ENCODE data around the gene TOR1A.

Gene TOR1A

DNA sequence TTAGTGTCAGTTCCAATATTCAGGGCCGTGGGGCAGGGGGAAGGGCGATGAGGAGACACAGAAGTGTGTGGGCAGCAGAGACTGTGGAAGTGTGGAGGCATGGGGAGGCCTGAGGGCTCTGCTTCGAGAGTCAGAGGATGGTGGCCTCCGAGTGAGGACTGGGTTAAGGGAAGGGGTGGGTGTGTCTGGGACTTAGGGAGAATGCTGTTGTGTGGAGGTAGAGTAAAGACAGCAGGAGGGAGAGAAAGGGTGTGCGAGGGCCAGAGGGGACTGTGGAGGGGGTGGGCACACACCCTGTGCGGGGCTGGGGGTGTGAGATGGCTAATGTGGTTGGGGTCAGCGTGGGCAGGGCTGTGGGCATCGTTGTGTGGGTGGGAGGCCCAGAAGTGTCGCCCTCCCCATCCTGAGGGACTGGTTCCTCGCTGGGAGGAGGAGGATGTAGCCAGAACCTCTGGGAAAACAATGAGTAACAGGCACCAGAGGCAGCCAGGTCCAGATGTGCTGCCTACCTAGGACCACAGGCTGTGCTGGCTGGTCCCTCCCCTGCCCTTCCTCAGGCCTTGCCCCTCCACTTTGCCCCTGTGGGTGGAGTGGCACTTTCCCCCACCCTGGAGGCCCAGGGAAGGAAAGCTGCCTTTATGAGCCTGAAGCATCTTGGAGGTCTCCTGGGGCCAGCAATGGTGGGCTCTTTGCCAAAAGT, 15.5 kb upstream of the TOR1A start:
- H3K27ac ChIP-seq (replicated peaks; ENCODE audit: low read length) = no peak overlapping the region
- H3K4me2 ChIP-seq (ENCODE audit: insufficient read depth, low read length, poor library complexity, severe bottlenecking) = no peak overlapping the region
- WGBS, 2 donors (ENCODE audit: extremely low coverage in 2 of 2, insufficient read length in 2 of 2, insufficient replicate concordance in 1 of 2) = no CpG with 5 or more reads among the region's 10 CpGs

DNA sequence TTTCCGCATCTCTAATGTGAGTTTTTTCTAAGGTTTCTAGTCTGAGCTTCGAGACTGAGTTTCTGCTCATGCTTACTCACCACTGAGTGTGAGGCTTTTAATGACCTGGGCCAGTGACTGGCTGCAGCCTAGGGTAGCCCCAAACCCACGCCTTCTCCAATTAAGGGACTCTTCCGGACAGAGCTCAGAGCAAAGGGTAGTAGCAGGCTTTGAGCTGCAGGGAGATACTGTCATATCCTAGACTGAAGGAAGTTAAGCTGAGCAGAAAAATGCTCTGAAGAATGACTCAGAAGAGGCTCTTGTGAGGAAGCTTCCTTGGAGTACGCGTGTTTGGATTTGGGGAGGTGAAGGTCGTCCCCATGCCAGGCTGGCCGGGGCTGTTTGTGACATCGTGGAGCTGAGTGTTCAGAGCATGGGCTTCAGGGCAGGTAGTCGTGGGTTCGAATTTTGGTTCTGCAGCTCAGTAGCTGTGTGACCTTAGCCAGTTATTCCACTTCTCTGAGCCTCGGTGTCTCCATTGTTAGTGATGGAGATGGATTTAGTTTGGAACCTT, 14.8 kb upstream of the TOR1A start:
- no peak overlapping the region for H3K4ac ChIP-seq (ENCODE audit: low read length)

More for the DNA sequence above, 15.5 kb upstream of the TOR1A start:
- Histone ChIP-seq H2BK12ac (ENCODE audit: low read length) (no peak overlapping the region), H3K4ac (ENCODE audit: low read length) (no peak overlapping the region), H2AFZ (ENCODE audit: low read length) (no peak overlapping the region), H2BK120ac (ENCODE audit: low read depth, low read length) (no peak overlapping the region), H3K9me3 (replicated peaks in 1 of 2; ENCODE audit: control insufficient read depth in 2 of 2, insufficient read depth in 1 of 2, low read depth in 1 of 2, low read length in 2 of 2) (no peaks in the 10 kb centered on the region), H2BK5ac (ENCODE audit: low read length) (no peak overlapping the region), H2AK5ac (ENCODE audit: low read depth, low read length) (no peak overlapping the region), H3K4me1 (ENCODE audit: control insufficient read depth in 2 of 2, insufficient read depth in 1 of 2, low read depth in 1 of 2, low read length in 2 of 2) (peaks cover 4 to 12% of the 10 kb centered on the region in 2 donors), H3K23ac (ENCODE audit: low read depth, low read length, poor library complexity) (peak overlapping the region; percentile 52), H4K91ac (ENCODE audit: low read depth, low read length, poor library complexity) (no peak overlapping the region), H3K9ac (ENCODE audit: low read depth, low read length, poor library complexity) (no peak overlapping the region), H4K8ac (ENCODE audit: low read depth, low read length) (no peak overlapping the region), H3K14ac (ENCODE audit: low read length) (no peak overlapping the region), H3K4me3 (ENCODE audit: low read length in 2 of 2) (peak overlapping the region in 1 of 2 donors; percentile 61), H3K18ac (ENCODE audit: low read length) (no peak overlapping the region), H2BK15ac (ENCODE audit: low read length) (no peak overlapping the region), H3K27me3 (ENCODE audit: control insufficient read depth in 3 of 3, insufficient read depth in 3 of 3, low read depth in 1 of 3, low read length in 3 of 3) (no peaks in the 10 kb centered on the region), H3K79me1 (ENCODE audit: low read depth, low read length) (peaks cover 6% of the 10 kb centered on the region), H3K36me3 (replicated peaks in 1 of 2; ENCODE audit: control insufficient read depth in 2 of 2, insufficient read depth in 2 of 2, low read length in 2 of 2) (peaks cover 2 to 8% of the 10 kb centered on the region in 2 donors)
- DNase-seq (ENCODE audit: low spot score) = no peak

GRCh38 chr9:129836311-129837007, 12.5 kb upstream of the TOR1A start:
- Histone ChIP-seq H2BK5ac (ENCODE audit: low read length) (no peak overlapping the region), H3K18ac (ENCODE audit: low read length) (no peak overlapping the region), H3K9me3 (replicated peaks in 1 of 2; ENCODE audit: control insufficient read depth in 2 of 2, insufficient read depth in 1 of 2, low read depth in 1 of 2, low read length in 2 of 2) (no peaks in the 10 kb centered on the region), H2AK5ac (ENCODE audit: low read depth, low read length) (no peak overlapping the region), H3K4ac (ENCODE audit: low read length) (no peak overlapping the region), H3K79me1 (ENCODE audit: low read depth, low read length) (peaks cover 8% of the 10 kb centered on the region), H3K14ac (ENCODE audit: low read length) (no peak overlapping the region), H3K23ac (ENCODE audit: low read depth, low read length, poor library complexity) (no peak overlapping the region), H3K4me2 (ENCODE audit: insufficient read depth, low read length, poor library complexity, severe bottlenecking) (peak overlapping the region; percentile 86), H3K4me1 (ENCODE audit: control insufficient read depth in 2 of 2, insufficient read depth in 1 of 2, low read depth in 1 of 2, low read length in 2 of 2) (peaks cover 7 to 9% of the 10 kb centered on the region in 2 donors), H3K27ac (replicated peaks; ENCODE audit: low read length) (no peak overlapping the region), H2BK120ac (ENCODE audit: low read depth, low read length) (no peak overlapping the region), H4K8ac (ENCODE audit: low read depth, low read length) (no peak overlapping the region), H2BK12ac (ENCODE audit: low read length) (no peak overlapping the region), H2AFZ (ENCODE audit: low read length) (peak overlapping the region; percentile 92), H3K36me3 (replicated peaks in 1 of 2; ENCODE audit: control insufficient read depth in 2 of 2, insufficient read depth in 2 of 2, low read length in 2 of 2) (peaks cover 4 to 26% of the 10 kb centered on the region in 2 donors), H3K9ac (ENCODE audit: low read depth, low read length, poor library complexity) (peak overlapping the region; percentile 71), H3K4me3 (ENCODE audit: low read length in 2 of 2) (peak overlapping the region in 1 of 2 donors; percentile 79), H2BK15ac (ENCODE audit: low read length) (no peak overlapping the region), H4K91ac (ENCODE audit: low read depth, low read length, poor library complexity) (no peak overlapping the region), H3K27me3 (ENCODE audit: control insufficient read depth in 3 of 3, insufficient read depth in 3 of 3, low read depth in 1 of 3, low read length in 3 of 3) (no peaks in the 10 kb centered on the region)
- no CpG with 5 or more reads among the region's 16 CpGs for WGBS, 2 donors (ENCODE audit: extremely low coverage in 2 of 2, insufficient read length in 2 of 2, insufficient replicate concordance in 1 of 2)
- DNase-seq (ENCODE audit: low spot score) = no peak

More for the DNA sequence above, 14.8 kb upstream of the TOR1A start:
- Histone ChIP-seq H4K91ac (ENCODE audit: low read depth, low read length, poor library complexity) (no peak overlapping the region), H2AFZ (ENCODE audit: low read length) (no peak overlapping the region), H3K4me3 (ENCODE audit: low read length in 2 of 2) (no peak overlapping the region), H2AK5ac (ENCODE audit: low read depth, low read length) (no peak overlapping the region), H3K27ac (replicated peaks; ENCODE audit: low read length) (no peak overlapping the region), H2BK5ac (ENCODE audit: low read length) (no peak overlapping the region), H2BK120ac (ENCODE audit: low read depth, low read length) (no peak overlapping the region), H3K4me1 (ENCODE audit: control insufficient read depth in 2 of 2, insufficient read depth in 1 of 2, low read depth in 1 of 2, low read length in 2 of 2) (peaks cover 7 to 12% of the 10 kb centered on the region in 2 donors), H3K23ac (ENCODE audit: low read depth, low read length, poor library complexity) (no peak overlapping the region), H2BK12ac (ENCODE audit: low read length) (no peak overlapping the region), H3K4me2 (ENCODE audit: insufficient read depth, low read length, poor library complexity, severe bottlenecking) (no peak overlapping the region), H3K9ac (ENCODE audit: low read depth, low read length, poor library complexity) (no peak overlapping the region), H3K18ac (ENCODE audit: low read length) (no peak overlapping the region), H3K14ac (ENCODE audit: low read length) (no peak overlapping the region), H3K9me3 (replicated peaks in 1 of 2; ENCODE audit: control insufficient read depth in 2 of 2, insufficient read depth in 1 of 2, low read depth in 1 of 2, low read length in 2 of 2) (no peaks in the 10 kb centered on the region), H3K79me1 (ENCODE audit: low read depth, low read length) (peaks cover 8% of the 10 kb centered on the region), H3K27me3 (ENCODE audit: control insufficient read depth in 3 of 3, insufficient read depth in 3 of 3, low read depth in 1 of 3, low read length in 3 of 3) (no peaks in the 10 kb centered on the region), H3K36me3 (replicated peaks in 1 of 2; ENCODE audit: control insufficient read depth in 2 of 2, insufficient read depth in 2 of 2, low read length in 2 of 2) (peaks cover 2 to 8% of the 10 kb centered on the region in 2 donors), H4K8ac (ENCODE audit: low read depth, low read length) (no peak overlapping the region), H2BK15ac (ENCODE audit: low read length) (no peak overlapping the region)
- DNase-seq (ENCODE audit: low spot score) = no peak
- WGBS, 2 donors (ENCODE audit: extremely low coverage in 2 of 2, insufficient read length in 2 of 2, insufficient replicate concordance in 1 of 2) = no CpG with 5 or more reads among the region's 12 CpGs

DNA sequence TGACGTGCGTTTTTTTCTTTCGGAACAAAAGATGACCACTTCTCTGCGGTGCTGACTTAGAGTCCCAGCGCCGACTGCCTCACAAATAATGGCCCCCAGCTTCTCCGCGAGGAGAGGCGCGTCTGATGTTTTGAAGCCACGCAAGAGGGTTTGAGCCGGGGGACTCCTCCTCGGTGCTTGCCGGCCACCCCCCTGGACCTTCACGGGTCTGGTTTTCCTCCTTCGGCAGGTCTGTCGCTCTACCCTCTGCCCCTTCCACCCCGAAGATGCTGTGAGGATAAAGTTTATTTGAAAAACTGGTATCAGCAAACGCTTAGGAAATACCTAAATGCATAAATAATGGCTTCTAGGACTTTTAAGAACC, 11.9 kb upstream of the TOR1A start:
- Histone ChIP-seq H3K23ac (ENCODE audit: low read depth, low read length, poor library complexity) (no peak overlapping the region), H2BK12ac (ENCODE audit: low read length) (no peak overlapping the region), H2AFZ (ENCODE audit: low read length) (peak overlapping the region; percentile 92), H2BK5ac (ENCODE audit: low read length) (no peak overlapping the region), H4K91ac (ENCODE audit: low read depth, low read length, poor library complexity) (no peak overlapping the region), H4K8ac (ENCODE audit: low read depth, low read length) (no peak overlapping the region), H3K4me2 (ENCODE audit: insufficient read depth, low read length, poor library complexity, severe bottlenecking) (peak overlapping the region; percentile 86), H3K4me3 (ENCODE audit: low read length in 2 of 2) (peak overlapping the region; percentile 79 to 84), H2BK15ac (ENCODE audit: low read length) (no peak overlapping the region), H3K27me3 (ENCODE audit: control insufficient read depth in 3 of 3, insufficient read depth in 3 of 3, low read depth in 1 of 3, low read length in 3 of 3) (no peaks in the 10 kb centered on the region), H2AK5ac (ENCODE audit: low read depth, low read length) (no peak overlapping the region), H3K79me1 (ENCODE audit: low read depth, low read length) (peaks cover 8% of the 10 kb centered on the region), H2BK120ac (ENCODE audit: low read depth, low read length) (no peak overlapping the region), H3K14ac (ENCODE audit: low read length) (no peak overlapping the region), H3K4me1 (ENCODE audit: control insufficient read depth in 2 of 2, insufficient read depth in 1 of 2, low read depth in 1 of 2, low read length in 2 of 2) (peaks cover 4 to 7% of the 10 kb centered on the region in 2 donors), H3K4ac (ENCODE audit: low read length) (no peak overlapping the region), H3K18ac (ENCODE audit: low read length) (no peak overlapping the region), H3K36me3 (replicated peaks in 1 of 2; ENCODE audit: control insufficient read depth in 2 of 2, insufficient read depth in 2 of 2, low read length in 2 of 2) (peaks cover 5 to 32% of the 10 kb centered on the region in 2 donors), H3K9ac (ENCODE audit: low read depth, low read length, poor library complexity) (no peak overlapping the region), H3K27ac (replicated peaks; ENCODE audit: low read length) (no peak overlapping the region), H3K9me3 (replicated peaks in 1 of 2; ENCODE audit: control insufficient read depth in 2 of 2, insufficient read depth in 1 of 2, low read depth in 1 of 2, low read length in 2 of 2) (no peaks in the 10 kb centered on the region)
- DNase-seq (ENCODE audit: low spot score) = no peak
- WGBS, 2 donors (ENCODE audit: extremely low coverage in 2 of 2, insufficient read length in 2 of 2, insufficient replicate concordance in 1 of 2) = no CpG with 5 or more reads among the region's 19 CpGs

Measured in neuronal stem cell (in vitro differentiated cells).